Gastrocnemius medialis (tissue), 4 donors: ENCODE results near the gene XIRP1.

Experiments used
- CTCF ChIP-seq, 5 experiments: fragments of 450-650 bp in 3 of 5; fragments of 200-600 bp in 2 of 5; sonication (generic) in 2 of 5; IDR thresholded peaks in 4 of 5; conservative IDR thresholded peaks in 1 of 5; 1 replicate in 4 of 5; 2 replicates in 1 of 5; pipeline ENCODE4 v1.5.1; 2016 to 2019; ENCODE audit warnings: antibody characterized with exemption in 5 of 5, mild to moderate bottlenecking in 3 of 5, moderate library complexity in 3 of 5
- POLR2A ChIP-seq, 2 donors: fragments of 450-650 bp; IDR thresholded peaks; one replicate each; pipeline ENCODE4 v1.6.1; 2017; ENCODE audit warnings: antibody characterized with exemption in 2 of 2, mild to moderate bottlenecking in 2 of 2, moderate library complexity in 2 of 2

GRCh38 chr3:39221141-39221530 is 28.7 kb upstream of the XIRP1 start:
- TF ChIP-seq CTCF (IDR thresholded peaks at IDR 0.05 in 4 of 5, conservative IDR thresholded peaks at IDR 0.05 in 1 of 5), result no peak
- TF ChIP-seq POLR2A (IDR thresholded peaks at IDR 0.05), result no peak
